ENCODE data around the gene SBNO2. TPM values are rescaled to one million over a fixed set of nuclear protein-coding genes. Genes with fewer than 3 reads are reported as not detected.
A peak's percentile ranks its signal among the peaks of the same experiment; 100 is the strongest.

SBNO2 gene
- total RNA-seq, 6 donors from 2014 or later, result 44.8 to 159 (median 106) TPM

DNA sequence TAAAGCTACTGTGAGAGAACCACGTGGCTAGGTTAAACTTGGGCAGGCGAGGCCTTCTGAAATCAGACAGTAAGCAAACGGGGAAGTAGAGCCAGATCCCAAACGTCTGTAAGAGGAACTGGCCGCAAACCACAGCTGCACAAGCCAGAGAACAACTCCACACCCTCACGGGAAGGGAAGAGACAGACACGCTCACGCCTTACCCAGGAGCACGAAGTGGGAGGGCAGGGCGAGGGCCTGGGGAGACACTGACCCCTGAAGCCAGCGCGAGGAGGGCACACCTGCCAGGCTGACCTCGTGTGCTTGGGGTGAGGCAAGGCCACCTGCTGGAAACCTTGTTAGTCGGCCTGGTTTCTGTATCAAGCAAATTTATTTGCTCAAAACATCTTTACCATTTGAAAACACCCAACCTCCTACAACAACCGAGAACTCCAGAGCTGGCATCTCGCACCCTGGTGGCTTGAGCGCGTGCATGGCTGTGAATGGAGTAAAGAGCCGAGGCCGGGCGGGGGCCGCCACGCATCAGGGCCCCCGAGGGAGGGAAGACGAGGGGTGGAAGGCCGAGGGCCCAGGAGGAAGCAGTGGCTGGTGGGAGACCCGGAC is 86.2 kb downstream of the SBNO2 start:
- peaks cover 11 to 28% (median 16%) of the 10 kb centered on the region in 4 donors for H3K4me1 ChIP-seq
- no peaks in the 10 kb centered on the region for H3K27me3 ChIP-seq
- peaks cover 17 to 97% (median 79%) of the 10 kb centered on the region in 4 donors for H3K36me3 ChIP-seq
- peak; percentile 83 to 85 for DNase-seq
- H3K27ac ChIP-seq, result peak overlapping the region; percentile 63 to 83 (median 80)
- H3K9me3 ChIP-seq, result no peaks in the 10 kb centered on the region
- TF ChIP-seq POLR2AphosphoS5 (IDR thresholded peaks at IDR 0.05), result peak; percentile 45 to 58
- no peak for TF ChIP-seq EP300 (IDR thresholded peaks at IDR 0.05)
- TF ChIP-seq POLR2A (IDR thresholded peaks at IDR 0.05), result peak in 1 of 4 donors; percentile 39
- peak; percentile 71 to 86 for ATAC-seq (ENCODE audit: low FRiP score in 2 of 2)
- H3K4me3 ChIP-seq, result no peak overlapping the region
- WGBS, 2 donors, result 57 to 70% methylated on average over 11 to 27 of the region's 27 CpGs

- 81 to 83% methylated on average over 19 to 21 of the region's 21 CpGs for WGBS, 2 donors
- ATAC-seq (ENCODE audit: low FRiP score in 2 of 2), result no peak
- H3K4me1 ChIP-seq, result peaks cover 15 to 41% (median 26%) of the 10 kb centered on the region in 4 donors
- no peaks in the 10 kb centered on the region for H3K27me3 ChIP-seq
- no peaks in the 10 kb centered on the region for H3K9me3 ChIP-seq
- peak in 1 of 2 donors; percentile 69 for DNase-seq
- TF ChIP-seq EP300 (IDR thresholded peaks at IDR 0.05), result no peak
- TF ChIP-seq POLR2AphosphoS5 (IDR thresholded peaks at IDR 0.05), result no peak
- no peak for TF ChIP-seq POLR2A (IDR thresholded peaks at IDR 0.05)
- H3K4me3 ChIP-seq, result no peak overlapping the region
- peaks cover 15 to 94% (median 83%) of the 10 kb centered on the region in 4 donors for H3K36me3 ChIP-seq
- peak overlapping the region; percentile 63 to 83 (median 80) for H3K27ac ChIP-seq
These were observed 87.5 kb downstream of the SBNO2 start for GRCh38 chr19:1086613-1087012.

GRCh38 chr19:1085676-1086442 is 88.2 kb downstream of the SBNO2 start:
- ATAC-seq (ENCODE audit: low FRiP score in 2 of 2) (no peak), DNase-seq (peak in 1 of 2 donors; percentile 81)
- H3K36me3 ChIP-seq, result peaks cover 9 to 94% (median 83%) of the 10 kb centered on the region in 4 donors
- H3K4me3 ChIP-seq, result no peak overlapping the region
- no peak for TF ChIP-seq POLR2A (IDR thresholded peaks at IDR 0.05)
- WGBS, 2 donors, result 83 to 89% methylated on average over 23 to 28 of the region's 38 CpGs
- H3K4me1 ChIP-seq, result peaks cover 15 to 48% (median 28%) of the 10 kb centered on the region in 4 donors
- H3K27ac ChIP-seq, result peak overlapping the region in 2 of 4 donors; percentile 79 to 81
- H3K27me3 ChIP-seq, result no peaks in the 10 kb centered on the region
- no peaks in the 10 kb centered on the region for H3K9me3 ChIP-seq

GRCh38 chr19:1085053-1085658 is 88.9 kb downstream of the SBNO2 start:
- 84% methylated on average over 8 of the region's 8 CpGs for WGBS, 2 donors
- DNase-seq (no peak), ATAC-seq (ENCODE audit: low FRiP score in 2 of 2) (no peak)
- TF ChIP-seq EP300 (IDR thresholded peaks at IDR 0.05) (no peak), POLR2A (IDR thresholded peaks at IDR 0.05) (no peak), POLR2AphosphoS5 (IDR thresholded peaks at IDR 0.05) (no peak)
- TF ChIP-seq, protein P1, sequence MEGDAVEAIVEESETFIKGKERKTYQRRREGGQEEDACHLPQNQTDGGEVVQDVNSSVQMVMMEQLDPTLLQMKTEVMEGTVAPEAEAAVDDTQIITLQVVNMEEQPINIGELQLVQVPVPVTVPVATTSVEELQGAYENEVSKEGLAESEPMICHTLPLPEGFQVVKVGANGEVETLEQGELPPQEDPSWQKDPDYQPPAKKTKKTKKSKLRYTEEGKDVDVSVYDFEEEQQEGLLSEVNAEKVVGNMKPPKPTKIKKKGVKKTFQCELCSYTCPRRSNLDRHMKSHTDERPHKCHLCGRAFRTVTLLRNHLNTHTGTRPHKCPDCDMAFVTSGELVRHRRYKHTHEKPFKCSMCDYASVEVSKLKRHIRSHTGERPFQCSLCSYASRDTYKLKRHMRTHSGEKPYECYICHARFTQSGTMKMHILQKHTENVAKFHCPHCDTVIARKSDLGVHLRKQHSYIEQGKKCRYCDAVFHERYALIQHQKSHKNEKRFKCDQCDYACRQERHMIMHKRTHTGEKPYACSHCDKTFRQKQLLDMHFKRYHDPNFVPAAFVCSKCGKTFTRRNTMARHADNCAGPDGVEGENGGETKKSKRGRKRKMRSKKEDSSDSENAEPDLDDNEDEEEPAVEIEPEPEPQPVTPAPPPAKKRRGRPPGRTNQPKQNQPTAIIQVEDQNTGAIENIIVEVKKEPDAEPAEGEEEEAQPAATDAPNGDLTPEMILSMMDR (IDR thresholded peaks at IDR 0.05), result no peak
- Histone ChIP-seq H3K27me3 (no peaks in the 10 kb centered on the region), H3K4me1 (peaks cover 15 to 49% (median 28%) of the 10 kb centered on the region in 4 donors), H3K36me3 (peaks cover 10 to 96% (median 85%) of the 10 kb centered on the region in 4 donors), H3K27ac (no peak overlapping the region), H3K4me3 (no peak overlapping the region), H3K9me3 (no peaks in the 10 kb centered on the region)

GRCh38 chr19:1084024-1084868 is 89.8 kb downstream of the SBNO2 start:
- Histone ChIP-seq H3K27me3 (no peaks in the 10 kb centered on the region), H3K36me3 (peaks cover 11 to 96% (median 89%) of the 10 kb centered on the region in 4 donors), H3K27ac (no peak overlapping the region), H3K4me3 (no peak overlapping the region), H3K9me3 (no peaks in the 10 kb centered on the region), H3K4me1 (peaks cover 15 to 48% (median 25%) of the 10 kb centered on the region in 4 donors)
- TF ChIP-seq POLR2A (IDR thresholded peaks at IDR 0.05) (no peak), POLR2AphosphoS5 (IDR thresholded peaks at IDR 0.05) (no peak), EP300 (IDR thresholded peaks at IDR 0.05) (no peak)
- TF ChIP-seq, protein P1 (IDR thresholded peaks at IDR 0.05), result no peak
- peak in 1 of 2 donors; percentile 76 for DNase-seq
- no peak for ATAC-seq (ENCODE audit: low FRiP score in 2 of 2)
- 86 to 92% methylated on average over 43 of the region's 43 CpGs for WGBS, 2 donors
